ENCODE results near the gene U2AF1L4.

DNA sequence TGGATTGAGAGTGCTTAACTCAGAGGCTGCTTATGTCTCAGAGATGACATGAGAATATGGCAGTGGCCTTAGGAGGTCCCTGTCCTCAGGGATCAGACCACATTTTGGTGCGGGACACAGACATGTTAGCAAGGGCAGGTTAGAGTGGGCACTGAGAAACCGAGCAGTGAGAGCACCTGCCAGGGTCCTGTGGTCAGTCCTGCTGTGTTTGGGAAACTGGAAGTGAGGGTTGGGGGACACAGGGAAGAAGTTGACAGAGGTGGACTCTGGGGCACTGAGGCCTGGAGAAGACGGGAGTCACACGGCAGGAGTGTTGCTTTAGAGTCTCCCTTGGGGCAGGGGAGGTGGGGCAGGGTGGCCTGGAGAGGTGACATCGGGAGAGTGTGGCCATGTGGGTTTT is 10.3 kb downstream of the U2AF1L4 start:
- no peak for TF ChIP-seq TAF1 (IDR thresholded peaks at IDR 0.05; ENCODE audit: borderline replicate concordance, low read depth, low read length)
- no peak for TF ChIP-seq POLR2AphosphoS5 (IDR thresholded peaks at IDR 0.05; ENCODE audit: low read depth, low read length)
- no peak for TF ChIP-seq POLR2A (IDR thresholded peaks at IDR 0.05; ENCODE audit: low read depth, low read length)

All from GM12892 (cell line).